ENCODE data around the gene NECAB3.

NECAB3 gene

DNA sequence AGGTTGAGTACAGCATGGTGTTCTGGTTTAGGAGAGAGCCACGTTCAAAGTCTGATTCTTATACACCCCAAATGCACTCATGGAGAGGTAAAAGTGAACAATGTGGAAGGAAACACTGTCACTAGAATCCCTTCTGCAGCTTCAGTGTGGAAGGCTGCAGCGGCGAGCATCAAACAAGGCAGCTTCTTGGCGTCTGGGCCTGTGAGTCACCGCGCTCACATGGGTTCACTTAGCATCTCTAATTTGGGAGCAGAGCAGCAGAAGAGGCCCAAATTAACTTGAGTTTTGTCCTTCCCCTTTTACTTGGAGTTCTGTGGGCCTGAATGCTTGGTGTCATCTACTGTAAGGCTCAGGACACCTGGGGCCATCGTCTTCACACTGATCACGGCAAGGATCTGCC lies 22.9 kb upstream of the NECAB3 start:
- in situ Hi-C loops (cut with HindIII; ENCODE audit: low sequenced_read_pairs), result no loop called here

DNA sequence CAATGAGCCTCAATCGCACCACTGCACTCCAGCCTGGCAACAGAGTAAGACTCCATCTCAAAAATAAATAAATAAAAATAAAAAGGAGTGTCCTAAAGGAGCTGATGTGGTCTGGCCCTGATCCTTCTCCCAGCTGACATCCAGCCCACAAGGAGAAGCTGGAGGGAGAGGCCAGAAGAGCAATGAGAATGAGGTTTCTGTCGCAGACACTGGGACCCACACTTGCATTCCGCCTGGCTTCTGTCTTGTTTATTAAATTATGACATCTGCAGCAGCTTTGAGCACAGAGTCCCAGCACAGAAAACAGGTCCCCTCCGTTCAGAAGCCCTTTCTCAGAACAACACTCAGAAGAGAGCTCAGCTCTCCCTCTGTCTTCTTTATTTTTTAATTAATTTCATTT lies 22.2 kb upstream of the NECAB3 start:
- in situ Hi-C loops (cut with HindIII; ENCODE audit: low sequenced_read_pairs), result no loop called here

DNA sequence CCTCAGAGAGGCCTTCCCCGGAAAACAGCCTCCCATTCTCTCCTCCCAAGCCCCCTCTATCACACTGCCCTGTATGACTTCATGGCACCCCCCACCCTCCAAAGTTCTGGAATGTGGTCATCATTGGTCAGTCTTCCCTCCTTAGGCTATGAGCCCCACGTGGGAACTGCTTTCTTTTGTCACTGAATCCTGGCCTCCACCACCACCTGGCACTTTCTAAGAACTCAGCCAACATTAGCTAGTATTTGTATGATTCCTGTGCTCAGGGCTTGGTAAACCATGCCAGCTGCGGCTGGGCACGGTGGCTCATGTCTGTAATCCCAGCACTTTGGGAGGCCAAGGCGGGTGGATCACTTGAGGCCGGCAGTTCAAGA lies 20.4 kb upstream of the NECAB3 start:
- in situ Hi-C loops (cut with HindIII; ENCODE audit: low sequenced_read_pairs), result no loop called here

DNA sequence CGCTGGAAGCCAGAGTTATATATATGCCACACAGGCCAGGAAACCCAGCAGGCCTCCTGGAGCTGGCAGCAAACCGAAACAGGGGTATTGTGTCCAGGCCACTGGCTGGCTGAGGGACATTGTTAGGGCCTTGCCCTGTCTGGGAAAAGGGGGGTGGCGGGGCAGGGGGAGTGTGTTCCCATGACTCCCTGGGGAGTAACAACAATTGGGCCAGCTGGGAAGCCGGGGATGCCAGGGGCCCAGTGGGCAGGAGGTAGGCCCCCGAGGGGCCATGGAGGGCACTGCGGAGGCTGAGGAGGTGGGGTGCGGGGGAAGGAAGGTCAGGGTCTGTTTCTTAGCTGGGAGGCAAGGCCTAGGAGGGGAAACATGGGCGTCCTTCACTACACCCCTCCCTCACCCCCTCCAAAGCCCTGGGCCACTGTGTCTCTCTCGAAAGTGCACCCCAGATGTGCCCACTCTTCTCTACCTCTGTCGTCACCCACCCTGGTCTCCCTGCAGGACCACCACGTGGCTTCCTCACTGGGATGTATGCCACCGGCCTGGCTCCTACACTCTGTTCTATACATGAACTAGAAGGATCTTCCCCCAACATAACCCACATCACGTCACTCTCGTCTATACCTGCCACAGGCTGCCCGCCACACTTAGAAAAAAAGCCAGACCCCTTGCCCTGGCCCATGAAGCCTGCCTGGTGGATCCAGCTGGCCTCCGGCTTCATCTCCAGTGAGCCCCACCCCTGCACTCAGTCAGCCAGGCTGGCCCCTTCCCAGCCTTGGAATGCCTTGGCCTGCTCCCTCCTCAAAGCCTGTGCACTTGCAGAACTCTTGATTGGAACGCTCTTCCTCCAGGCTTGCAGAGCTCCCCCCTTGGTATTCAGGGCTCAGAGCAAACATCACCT lies 19.8 kb upstream of the NECAB3 start:
- in situ Hi-C loops (cut with HindIII; ENCODE audit: low sequenced_read_pairs), result no loop called here

DNA sequence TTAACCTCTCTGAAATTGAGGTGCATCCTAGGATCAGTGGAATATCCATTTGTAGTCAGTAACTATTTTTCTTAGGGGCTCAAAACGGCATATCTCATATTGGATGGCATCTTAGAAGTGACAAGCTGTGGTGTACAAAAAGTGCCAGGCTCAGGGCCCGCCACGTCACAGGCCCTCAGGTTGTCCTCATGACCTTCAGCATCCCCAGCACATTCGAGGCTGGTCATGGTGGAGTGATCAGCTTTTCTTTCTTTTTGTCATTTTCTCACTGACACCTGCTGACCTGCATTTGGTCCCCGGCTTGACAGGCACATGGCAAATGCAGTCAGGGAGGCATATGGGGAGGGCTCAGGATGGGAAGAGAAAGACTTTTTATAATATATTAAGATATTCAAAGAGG lies 19.1 kb upstream of the NECAB3 start:
- in situ Hi-C loops (cut with HindIII; ENCODE audit: low sequenced_read_pairs), result no loop called here

DNA sequence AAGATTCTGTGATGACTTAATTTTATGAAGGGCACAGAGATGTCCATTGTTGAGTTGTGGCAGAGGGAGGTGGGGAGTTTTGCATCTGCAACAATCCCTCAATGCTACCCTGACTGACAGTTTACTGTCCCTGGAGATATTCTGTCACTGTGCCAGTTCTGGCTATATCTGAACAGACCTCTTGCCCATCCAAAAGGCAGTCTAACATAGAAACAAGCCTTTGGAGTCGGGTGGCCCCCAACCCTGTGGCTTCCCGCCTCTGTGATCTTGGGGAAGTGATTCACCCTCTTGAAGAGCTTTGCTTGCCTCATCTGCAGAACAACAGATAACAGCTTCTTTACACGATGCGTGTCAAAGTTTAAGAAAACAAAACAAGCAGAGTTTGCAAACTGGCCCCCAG lies 15.7 kb upstream of the NECAB3 start:
- in situ Hi-C loops (cut with HindIII; ENCODE audit: low sequenced_read_pairs), result loop anchor here (5.0 kb wide), 1 partner anchor 32 kb away; the partner anchor contains the start of gene PXMP4

DNA sequence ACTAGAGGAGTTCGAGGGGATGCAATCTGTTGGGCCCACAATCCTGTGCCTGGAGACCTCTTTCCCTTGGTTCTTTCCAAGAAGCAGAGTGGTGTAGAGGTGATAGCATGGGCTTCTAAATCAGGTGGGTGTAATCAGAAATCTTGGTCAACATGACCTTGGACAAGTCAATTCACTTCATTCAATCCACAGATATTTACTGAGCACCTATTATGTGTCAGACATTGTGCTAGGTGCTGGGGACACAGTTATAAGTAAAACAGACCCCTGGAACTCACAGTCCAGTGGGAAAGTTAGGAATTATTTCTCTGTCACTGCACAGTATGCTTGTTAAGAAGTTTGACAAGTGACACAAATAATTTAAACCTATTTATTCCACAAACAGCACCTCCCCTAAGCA lies 15.3 kb upstream of the NECAB3 start:
- in situ Hi-C loops (cut with HindIII; ENCODE audit: low sequenced_read_pairs), result loop anchor here (5.0 kb wide), 1 partner anchor 33 kb away; the partner anchor contains the start of gene PXMP4

DNA sequence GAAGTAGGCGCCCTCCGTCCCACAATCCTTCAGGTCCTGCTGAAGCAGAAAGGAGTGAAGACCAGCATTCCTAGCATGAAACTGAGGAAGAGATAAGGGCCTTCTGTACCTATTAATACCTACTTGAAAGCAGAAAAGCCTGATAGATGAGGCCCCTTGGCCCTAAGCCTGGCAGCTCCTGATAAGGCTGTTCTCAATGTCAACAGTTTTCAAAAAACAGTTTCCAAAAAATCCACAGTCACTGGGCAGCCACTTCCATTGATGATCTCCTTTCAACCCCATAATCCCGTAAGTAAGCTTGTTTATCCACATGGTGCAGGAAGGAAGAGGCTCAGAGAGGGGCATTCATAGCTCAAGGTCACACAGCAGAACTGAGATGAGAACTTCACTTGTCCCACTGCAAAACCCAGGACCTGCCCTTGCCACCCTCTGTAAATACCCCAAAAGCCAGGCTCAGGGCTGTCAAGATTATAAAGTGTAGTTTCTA lies 14.8 kb upstream of the NECAB3 start:
- in situ Hi-C loops (cut with HindIII; ENCODE audit: low sequenced_read_pairs), result loop anchor here (5.0 kb wide), 1 partner anchor 33 kb away; the partner anchor contains the start of gene PXMP4

DNA sequence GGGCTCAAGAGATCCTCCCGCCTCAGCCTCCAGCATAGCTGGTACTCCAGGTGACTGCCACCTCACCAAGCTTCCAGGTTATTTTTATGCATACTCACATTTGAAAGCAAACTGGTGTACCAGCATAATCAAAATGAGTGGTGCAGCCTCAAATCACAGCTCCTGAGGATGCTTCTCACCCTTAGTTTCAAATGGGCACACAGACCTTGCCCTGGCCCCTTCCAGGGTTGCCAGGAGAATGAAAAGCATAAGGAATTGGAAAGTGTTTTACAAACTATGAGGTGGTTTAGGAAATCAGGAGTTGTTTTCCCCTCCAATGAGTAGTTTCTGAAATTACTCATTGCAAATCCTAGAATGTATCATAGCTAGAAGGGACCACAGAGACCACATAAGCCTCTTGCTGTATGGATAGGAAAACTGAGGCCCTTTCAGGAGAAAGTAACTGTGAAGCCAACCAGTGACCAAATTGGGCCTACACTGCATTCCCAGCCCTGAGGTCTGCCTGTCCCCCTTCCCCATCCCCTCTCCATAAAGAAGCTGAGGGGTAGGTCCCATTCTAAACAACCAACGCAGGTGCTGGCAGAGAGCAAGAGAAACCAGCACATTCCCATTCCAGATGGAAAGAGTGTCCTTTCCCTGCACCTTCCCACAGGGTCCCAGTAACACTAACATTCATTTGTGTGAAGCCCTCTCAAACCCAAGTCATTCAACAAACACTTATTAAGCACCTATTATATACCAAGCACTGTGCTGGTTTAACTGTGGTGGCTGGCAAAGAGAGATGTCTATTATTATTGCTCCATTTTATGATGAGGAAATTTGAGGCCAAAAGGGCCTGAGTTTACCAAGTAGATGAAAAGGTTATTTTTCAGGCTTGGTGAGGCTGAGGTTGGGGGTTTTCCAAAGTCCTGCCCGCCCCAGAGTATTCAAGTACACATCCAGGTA lies 14.0 kb upstream of the NECAB3 start:
- in situ Hi-C loops (cut with HindIII; ENCODE audit: low sequenced_read_pairs), result loop anchor here (5.0 kb wide), 1 partner anchor 34 kb away; the partner anchor contains the start of gene PXMP4

DNA sequence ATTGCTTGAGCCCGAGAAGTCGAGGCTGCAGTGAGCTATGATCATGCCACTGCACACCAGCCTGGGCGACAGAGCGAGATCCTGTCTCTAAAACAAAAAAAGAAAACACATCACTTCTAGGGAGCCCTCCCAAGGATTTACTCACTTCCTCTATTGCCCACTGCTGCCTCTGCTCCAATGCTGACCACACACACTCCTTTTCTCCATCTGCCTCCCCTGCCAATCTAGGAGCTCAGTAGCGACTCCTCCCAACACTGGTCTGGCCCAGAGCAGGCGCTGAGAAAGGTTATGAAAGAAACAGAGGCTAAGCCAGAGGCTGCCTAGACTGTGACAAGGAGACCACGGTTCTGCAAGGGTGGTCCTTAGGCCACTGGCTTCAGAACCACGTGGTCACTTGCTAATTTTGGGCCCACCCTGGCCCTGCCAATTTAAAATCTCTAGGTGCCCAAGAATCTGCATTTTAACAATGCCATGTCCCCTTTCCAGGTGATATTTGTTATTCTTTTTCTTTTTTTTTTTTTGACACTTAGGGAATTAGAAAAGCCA lies 13.2 kb upstream of the NECAB3 start:
- in situ Hi-C loops (cut with HindIII; ENCODE audit: low sequenced_read_pairs), result loop anchor here (5.0 kb wide), 1 partner anchor 35 kb away; the partner anchor contains the start of gene PXMP4

DNA sequence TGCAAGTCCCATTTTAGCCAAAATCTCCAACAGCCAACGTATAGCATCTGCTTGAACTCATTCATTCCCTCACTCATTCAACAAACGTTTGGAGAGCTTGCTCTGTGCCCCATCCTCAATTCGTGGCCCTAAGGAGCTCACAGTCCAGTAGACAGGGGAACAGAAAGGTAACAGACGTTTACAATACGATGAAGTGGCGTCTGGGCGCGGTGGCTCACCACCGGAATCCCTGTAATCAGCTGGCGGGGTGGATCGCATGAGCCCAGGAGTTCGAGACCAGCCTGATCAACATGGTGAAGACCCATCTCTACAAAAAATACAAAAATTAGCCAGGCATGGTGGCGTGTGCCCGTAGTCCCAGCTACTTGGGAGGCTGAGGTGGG lies 12.7 kb upstream of the NECAB3 start:
- in situ Hi-C loops (cut with HindIII; ENCODE audit: low sequenced_read_pairs), result loop anchor here (5.0 kb wide), 1 partner anchor 35 kb away; the partner anchor contains the start of gene PXMP4

DNA sequence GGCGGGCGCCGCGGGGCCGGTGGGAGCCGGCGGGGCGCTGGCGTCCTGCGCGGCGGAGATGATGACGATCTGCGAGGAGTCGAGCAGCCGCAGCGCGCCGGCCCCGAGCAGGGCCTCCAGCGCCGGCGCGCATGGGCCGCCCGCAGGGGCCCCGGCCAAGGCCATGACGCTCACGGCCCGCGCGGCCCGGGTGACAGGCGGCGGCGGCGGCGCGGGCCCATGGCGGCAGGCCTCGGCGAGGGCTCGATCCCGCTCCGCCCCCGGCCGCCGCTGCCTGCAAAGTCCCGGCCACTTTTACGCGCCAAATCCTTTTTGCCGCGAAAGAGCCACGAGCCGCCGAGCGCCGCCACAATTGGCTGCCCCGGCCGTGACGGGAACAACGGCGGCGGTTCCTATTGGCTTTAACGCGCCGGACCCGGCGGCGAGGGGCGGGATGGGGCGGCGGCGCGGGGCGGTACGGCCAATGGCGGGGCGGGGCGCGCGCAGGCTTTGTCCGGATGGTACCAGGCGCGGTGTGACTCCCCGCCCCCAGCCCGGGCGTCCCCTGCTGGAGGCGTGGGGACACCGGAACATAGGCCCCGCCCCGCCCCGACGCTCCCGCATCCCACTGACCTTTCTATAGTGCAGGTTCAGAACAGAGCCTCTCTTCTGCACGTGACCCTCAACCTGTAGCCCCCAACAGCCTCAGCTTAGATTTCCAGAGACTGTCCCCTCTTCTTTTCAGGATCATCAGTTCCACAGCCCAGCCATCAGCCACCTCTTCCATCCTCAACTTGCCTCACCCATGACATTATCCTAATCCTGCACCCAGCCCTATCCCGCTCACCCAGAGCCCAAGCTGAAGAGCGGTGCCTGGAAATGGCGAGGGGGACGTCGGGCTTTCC lies 12.1 kb upstream of the NECAB3 start, which contains the start of gene E2F1:
TSS of gene E2F1 (minus strand) at position 286 of the 884 bp plus-strand sequence. CDS start at position 165, 121 bp downstream.
- in situ Hi-C loops (cut with HindIII; ENCODE audit: low sequenced_read_pairs), result loop anchor here (5.0 kb wide), 1 partner anchor 36 kb away; the partner anchor contains the start of gene PXMP4

DNA sequence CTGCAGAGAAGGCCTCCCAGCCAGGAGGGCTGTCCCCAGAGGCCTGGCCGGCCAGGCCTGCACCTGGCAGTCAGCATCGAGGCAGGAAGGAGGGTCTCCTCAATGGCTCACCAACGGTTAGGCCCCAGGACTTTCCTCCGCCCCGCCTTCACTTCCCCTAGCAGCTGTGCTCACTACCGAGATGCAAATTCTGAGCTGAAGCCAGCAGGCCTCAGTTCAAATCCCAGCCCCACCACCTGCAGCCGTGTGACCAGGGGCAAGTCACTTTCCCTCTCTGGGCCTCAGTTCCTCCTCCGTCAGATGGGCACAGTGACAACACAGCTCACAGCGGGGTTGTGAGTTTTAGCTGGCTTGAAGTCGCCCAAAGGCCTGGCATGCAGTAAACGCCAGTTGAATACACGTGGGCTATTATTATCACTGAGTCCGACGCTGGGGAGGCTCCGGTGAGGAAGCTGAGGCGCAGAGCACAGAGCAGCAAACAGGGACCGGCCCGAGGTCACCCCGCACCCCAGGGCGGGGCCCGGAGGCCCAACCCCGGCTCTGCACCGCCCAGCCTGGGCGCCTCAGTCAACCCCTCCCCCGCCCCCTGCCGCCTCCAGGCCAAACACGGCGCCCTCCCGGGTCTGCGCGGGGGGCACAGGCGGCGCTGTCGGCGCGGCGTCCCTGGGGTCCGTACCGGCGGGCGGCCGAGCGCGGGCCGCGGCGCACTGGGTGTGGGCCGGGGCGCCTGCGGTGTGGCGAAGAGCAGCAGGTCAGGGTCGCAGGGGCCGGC lies 11.3 kb upstream of the NECAB3 start:
- in situ Hi-C loops (cut with HindIII; ENCODE audit: low sequenced_read_pairs), result loop anchor here (5.0 kb wide), 1 partner anchor 37 kb away; the partner anchor contains the start of gene PXMP4

DNA sequence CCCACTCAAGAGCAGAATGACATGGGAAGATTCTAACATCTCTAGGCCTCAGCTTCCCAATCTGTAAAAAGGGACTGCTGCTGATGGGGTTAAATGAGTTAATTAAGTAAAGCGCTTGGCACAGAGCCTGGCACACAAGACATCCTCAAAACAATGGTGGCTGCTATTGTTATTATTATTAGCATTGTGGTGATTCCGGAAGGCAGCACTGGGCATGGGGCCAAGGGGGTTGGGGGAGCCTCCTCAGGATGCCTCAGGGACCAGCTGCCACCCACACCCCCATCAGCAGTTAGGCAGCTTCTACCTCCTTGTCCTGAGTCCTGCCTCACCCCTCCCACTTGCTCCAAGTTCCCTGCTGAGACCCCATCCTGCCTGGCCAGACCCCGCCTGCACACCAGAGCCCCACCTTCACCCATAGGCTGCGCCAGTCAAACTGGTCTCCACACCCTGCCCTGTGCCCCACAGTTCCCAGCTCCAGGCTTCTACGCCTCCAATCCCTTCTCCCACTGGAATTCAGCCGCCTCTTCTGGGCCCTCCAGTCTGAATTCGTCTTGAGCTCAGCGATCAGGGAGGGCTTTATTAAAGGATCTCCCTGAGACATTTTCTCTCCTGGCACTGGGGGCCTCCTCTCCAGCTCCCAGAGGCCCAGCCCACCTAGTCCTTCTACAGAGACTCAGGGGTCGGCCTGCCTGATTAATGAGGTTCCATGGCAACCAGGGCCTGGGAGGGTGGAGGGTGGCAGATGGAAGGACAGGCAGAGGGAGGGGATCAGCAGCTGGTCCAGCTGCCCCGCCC lies 10.5 kb upstream of the NECAB3 start:
- in situ Hi-C loops (cut with HindIII; ENCODE audit: low sequenced_read_pairs), result loop anchor here (5.0 kb wide), 1 partner anchor 38 kb away; the partner anchor contains the start of gene PXMP4

DNA sequence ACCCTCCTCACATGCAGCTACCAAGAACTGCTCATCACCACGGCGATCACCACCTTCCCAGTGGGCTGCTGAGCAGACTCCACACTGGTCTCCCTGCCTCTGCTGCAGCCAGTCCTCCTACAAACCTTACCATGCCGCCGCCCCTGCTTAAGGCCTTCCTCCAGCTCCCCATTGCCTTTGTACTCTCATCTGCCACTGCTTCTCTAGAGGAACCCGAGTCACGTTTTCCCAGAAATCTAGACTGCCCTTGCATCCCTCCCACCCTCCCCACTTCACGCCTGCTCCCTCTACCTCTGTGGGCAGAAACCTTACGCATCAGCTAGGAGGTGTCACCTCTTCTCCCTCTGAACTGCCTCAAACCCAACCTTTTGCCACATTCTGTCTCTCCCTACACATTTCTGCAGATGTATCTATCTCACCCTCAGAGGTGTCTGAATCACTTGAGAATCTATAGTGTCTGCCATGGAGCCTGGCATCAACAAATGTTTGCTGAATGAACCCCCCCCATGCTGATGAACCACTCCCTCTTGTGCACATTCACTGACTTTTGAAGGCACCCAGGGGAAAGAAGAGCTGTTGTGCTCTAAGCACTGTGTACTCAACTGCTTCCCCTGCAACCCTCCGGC lies 7.6 kb upstream of the NECAB3 start:
- in situ Hi-C loops (cut with HindIII; ENCODE audit: low sequenced_read_pairs), result no loop called here

DNA sequence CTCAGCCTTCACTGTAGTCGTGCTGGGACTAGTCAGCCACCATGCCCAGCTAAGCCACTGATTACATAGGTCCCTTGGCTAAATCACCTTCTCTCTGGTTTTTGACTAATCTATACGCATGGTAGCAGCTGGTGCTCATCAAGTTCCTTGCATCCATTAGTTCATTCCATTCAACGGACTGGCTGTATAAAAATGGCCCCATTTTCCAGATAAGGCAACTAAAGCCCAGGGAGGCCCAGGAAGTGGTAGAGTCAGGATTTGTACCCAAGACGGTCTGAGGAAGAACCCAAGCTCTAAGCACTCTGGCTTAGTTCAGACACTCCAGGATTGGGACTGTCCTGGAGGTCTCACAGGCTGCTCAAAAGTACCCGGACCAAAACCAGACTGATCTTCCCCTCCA lies 7.1 kb upstream of the NECAB3 start:
- in situ Hi-C loops (cut with HindIII; ENCODE audit: low sequenced_read_pairs), result no loop called here

DNA sequence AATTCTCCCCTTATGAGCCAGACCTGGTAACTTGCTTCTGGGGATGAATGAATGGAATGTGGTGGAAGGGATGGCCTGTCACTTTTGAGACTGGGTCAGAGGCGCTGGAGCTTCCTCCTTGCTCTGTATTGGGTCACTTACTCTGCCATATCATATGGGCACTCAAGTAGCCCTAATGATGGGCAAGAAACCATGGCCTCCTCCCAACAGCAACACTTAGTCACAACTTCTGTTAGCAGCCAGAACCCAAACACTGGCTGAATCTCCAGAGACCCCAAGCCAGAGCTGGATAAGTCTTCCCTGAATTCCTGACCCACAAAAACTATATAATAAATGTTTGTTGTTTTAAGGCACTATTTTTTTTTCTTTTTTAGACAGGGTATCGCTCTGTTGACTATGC lies 6.5 kb upstream of the NECAB3 start:
- in situ Hi-C loops (cut with HindIII; ENCODE audit: low sequenced_read_pairs), result no loop called here
